Breast epithelium (tissue), 4 donors: ENCODE data around the gene RNF223. TPM values are rescaled to one million over a fixed set of nuclear protein-coding genes. Genes with fewer than 3 reads are reported as not detected.

Source experiments
- DNase-seq, 2 donors: peaks; one replicate each; pipeline ENCODE4 v3.0.0-alpha.2; 2019; ENCODE audit warnings: low spot score in 2 of 2
- H3K27ac ChIP-seq, 2 donors: fragments of 200-600 bp; sonication (generic) in 1 of 2; one replicate each; pipeline ENCODE4 v1.5.1; 2016 to 2019; ENCODE audit warnings: mild to moderate bottlenecking in 1 of 2
- H3K27me3 ChIP-seq, 2 donors: fragments of 200-600 bp; sonication (generic) in 1 of 2; one replicate each; pipeline versions ENCODE4 v1.5.1 to v1.6.0; 2017 to 2019; ENCODE audit warnings: control low read depth in 1 of 2, mild to moderate bottlenecking in 1 of 2
- H3K36me3 ChIP-seq: fragments of 200-600 bp; one replicate; pipeline ENCODE4 v1.5.1; 2019
- H3K4me1 ChIP-seq, 2 donors: fragments of 200-600 bp; sonication (generic); one replicate each; pipeline ENCODE4 v1.5.1; 2016 to 2019; ENCODE audit warnings: control low read depth in 1 of 2
- H3K4me3 ChIP-seq, 3 donors: fragments of 200-600 bp; sonication (generic); 1 replicate in 2 of 3; 2 replicates in 1 of 3; pipeline ENCODE4 v1.5.1; 2016 to 2019; ENCODE audit warnings: mild to moderate bottlenecking in 3 of 3, moderate library complexity in 2 of 3
- H3K9me3 ChIP-seq, 2 donors: fragments of 200-600 bp; sonication (generic) in 1 of 2; one replicate each; pipeline ENCODE4 v1.5.1; 2016 to 2019; ENCODE audit warnings: control low read depth in 1 of 2
- POLR2A ChIP-seq: fragments of 450-650 bp; IDR thresholded peaks from one replicate; pipeline ENCODE4 v1.6.1; 2016; ENCODE audit warnings: antibody characterized with exemption, mild to moderate bottlenecking, moderate library complexity
- POLR2AphosphoS5 ChIP-seq, 3 donors: sonication (generic); formaldehyde crosslinking; IDR thresholded peaks; one replicate each; pipeline ENCODE4 v1.6.1; 2017; ENCODE audit warnings: antibody characterized with exemption in 3 of 3
- intact Hi-C: fragments of 100-400 bp; cut with DNase I; formaldehyde crosslinking; loops from one replicate; pipeline ENCODE4 v1.15.1; 2023; ENCODE audit warnings: low total_unique reads
- total RNA-seq, 3 donors: library from RNA; depleted of rRNA; stranded (reverse); fragments of >200 nt; gene quantifications; one replicate each; pipeline ENCODE4 v1.1.0, GENCODE V29; 2016
- TF ChIP-seq, protein P1 (sequence below), 3 donors: fragments of 450-650 bp; IDR thresholded peaks; one replicate each; pipeline ENCODE4 v1.5.1; 2016 to 2017; ENCODE audit warnings: antibody characterized with exemption in 3 of 3, mild to moderate bottlenecking in 3 of 3, moderate library complexity in 3 of 3

Gene RNF223
- total RNA-seq, 3 donors from 2014 or later: 0.33 to 2.8 TPM; not detected in 1

DNA sequence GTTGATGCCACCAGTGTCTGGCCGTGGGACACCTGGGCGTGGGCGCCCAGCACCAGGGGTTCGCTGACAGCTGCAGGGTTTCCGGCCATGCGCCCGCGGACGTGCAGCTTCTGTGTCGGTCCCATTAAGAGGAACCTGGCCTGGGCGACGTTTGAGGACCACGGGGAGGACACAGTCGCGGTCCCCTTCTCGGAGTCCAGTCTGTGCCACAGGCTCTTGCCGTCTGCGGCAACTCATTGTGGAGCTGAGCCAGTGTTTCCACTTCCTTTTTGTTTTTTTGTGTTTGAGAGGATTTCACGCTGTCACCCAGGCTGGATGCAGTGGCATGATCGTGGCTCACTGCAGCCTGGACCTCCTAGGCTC is 43.3 kb upstream of the RNF223 start:
- H3K36me3 ChIP-seq: no peaks in the 10 kb centered on the region
- H3K27ac ChIP-seq: no peak overlapping the region
- H3K27me3 ChIP-seq: no peaks in the 10 kb centered on the region
- intact Hi-C loops: no loop called here
- no peak overlapping the region for H3K4me3 ChIP-seq
- H3K4me1 ChIP-seq: peaks cover 2 to 5% of the 10 kb centered on the region in 2 donors
- TF ChIP-seq, protein P1, sequence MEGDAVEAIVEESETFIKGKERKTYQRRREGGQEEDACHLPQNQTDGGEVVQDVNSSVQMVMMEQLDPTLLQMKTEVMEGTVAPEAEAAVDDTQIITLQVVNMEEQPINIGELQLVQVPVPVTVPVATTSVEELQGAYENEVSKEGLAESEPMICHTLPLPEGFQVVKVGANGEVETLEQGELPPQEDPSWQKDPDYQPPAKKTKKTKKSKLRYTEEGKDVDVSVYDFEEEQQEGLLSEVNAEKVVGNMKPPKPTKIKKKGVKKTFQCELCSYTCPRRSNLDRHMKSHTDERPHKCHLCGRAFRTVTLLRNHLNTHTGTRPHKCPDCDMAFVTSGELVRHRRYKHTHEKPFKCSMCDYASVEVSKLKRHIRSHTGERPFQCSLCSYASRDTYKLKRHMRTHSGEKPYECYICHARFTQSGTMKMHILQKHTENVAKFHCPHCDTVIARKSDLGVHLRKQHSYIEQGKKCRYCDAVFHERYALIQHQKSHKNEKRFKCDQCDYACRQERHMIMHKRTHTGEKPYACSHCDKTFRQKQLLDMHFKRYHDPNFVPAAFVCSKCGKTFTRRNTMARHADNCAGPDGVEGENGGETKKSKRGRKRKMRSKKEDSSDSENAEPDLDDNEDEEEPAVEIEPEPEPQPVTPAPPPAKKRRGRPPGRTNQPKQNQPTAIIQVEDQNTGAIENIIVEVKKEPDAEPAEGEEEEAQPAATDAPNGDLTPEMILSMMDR (IDR thresholded peaks at IDR 0.05): no peak
- no peak for TF ChIP-seq POLR2A
- TF ChIP-seq POLR2AphosphoS5 (IDR thresholded peaks at IDR 0.05): no peak
- H3K9me3 ChIP-seq: peaks cover 8% of the 10 kb centered on the region in 2 donors
- peak in 1 of 2 donors; percentile 52 for DNase-seq

DNA sequence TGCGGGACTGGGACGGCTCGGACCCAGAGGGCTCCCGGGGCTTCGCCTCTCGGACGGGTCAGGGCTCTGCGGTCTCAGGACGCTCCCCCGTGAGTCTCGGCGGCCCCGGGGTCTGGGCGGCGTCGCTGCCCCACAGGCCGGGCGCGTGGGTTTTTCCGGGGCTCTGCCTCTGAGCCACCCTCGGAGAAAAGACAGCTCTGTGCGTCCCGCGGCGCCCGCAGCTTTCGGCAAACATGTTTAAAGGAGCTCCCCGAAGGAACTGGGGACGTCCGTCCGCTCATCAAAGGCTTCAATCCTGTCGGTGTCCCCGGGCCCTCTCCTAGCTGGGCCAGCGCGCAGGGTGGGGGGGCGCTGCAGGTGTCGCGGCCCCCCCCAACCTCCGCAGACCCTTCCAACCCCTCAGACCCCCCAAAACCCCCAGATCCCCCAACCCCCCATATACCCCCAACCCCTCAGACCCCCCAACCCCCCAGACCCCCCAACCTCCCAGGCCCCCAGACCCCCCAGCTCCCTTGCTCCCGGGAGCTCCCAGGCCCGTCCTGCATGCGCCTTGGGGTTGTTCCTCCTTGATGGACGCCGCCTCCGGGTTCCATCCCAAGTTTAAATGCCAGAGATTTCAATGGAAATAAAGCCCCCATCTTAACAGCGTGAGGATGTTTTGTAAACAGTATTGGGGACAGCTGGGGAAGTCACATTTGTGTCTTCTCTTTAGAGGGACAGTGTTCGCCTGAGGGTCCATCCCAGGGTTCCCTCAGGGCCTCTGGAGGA is 42.8 kb upstream of the RNF223 start:
- TF ChIP-seq, protein P1 (IDR thresholded peaks at IDR 0.05): no peak
- TF ChIP-seq POLR2AphosphoS5 (IDR thresholded peaks at IDR 0.05) (no peak), POLR2A (no peak)

DNA sequence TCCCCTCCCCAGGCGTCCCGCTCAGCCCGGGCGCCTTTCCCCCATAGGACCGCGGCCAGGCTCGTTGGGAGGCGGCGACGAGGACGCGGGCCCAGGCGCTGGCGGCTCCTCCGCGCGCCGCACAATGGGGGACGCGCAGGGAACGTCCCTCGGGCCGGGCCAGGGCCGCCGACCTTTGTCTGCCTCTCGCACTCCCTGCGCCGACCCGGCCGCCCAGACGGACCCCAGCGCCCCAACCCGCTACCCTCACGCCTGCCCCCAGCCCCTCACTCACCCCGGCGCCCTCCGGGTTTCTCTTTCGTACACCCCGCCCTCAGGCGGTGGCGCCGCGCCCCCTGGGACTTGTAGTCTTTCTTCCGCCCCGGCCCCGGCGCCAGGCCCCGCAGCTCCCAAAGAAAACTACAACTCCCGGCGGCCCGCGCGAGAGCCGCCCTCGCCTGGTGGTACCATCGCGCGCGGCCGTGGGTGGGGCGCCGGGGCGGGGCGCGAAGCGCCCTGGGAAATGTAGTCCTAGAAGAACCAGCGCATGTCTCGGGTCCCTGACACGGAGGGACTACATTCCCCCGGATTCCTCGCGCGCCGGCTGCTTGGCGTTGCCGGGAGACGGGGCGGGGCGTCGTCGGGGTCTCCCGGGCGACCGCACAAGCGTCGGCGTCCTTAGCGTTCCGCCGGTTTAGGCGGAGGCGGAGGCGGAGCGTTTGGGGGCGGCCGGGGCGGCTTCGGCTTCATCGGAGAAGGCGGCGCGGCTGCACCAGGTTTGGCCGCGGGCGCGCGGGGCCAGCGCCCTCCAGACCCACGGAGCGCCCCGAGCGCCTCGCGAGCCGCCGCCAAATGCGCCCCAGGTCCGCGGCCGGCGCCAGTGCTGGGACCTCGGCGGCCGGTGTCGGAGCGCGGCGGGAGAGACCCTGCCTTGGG is 41.9 kb upstream of the RNF223 start, which contains the start of gene C1orf159:
Gene C1orf159, minus strand, starts transcription at position 304 of the 915 bp plus-strand sequence. CDS start 24,546 bp downstream, outside the sequence.
- Histone ChIP-seq H3K27me3 (no peaks in the 10 kb centered on the region), H3K4me3 (peak within 1 kb of the TSS; percentile 76 to 99 (median 94)), H3K27ac (peak within 1 kb of the TSS; percentile 87 to 89), H3K36me3 (no peaks in the 10 kb centered on the region), H3K4me1 (peaks cover 0 to 2% of the 10 kb centered on the region in 2 donors), H3K9me3 (peaks cover 8% of the 10 kb centered on the region in 2 donors)
- DNase-seq: peak; percentile 98 to 99
- intact Hi-C loops: no loop called here
- TF ChIP-seq, protein P1 (IDR thresholded peaks at IDR 0.05): peak in 2 of 3 donors; percentile 3 to 26
- TF ChIP-seq POLR2A (no peak), POLR2AphosphoS5 (IDR thresholded peaks at IDR 0.05) (peak in 2 of 3 donors; percentile 53 to 68)

More for the DNA sequence above, 42.8 kb upstream of the RNF223 start:
- Histone ChIP-seq H3K27ac (peak overlapping the region; percentile 87 to 89), H3K9me3 (peaks cover 8% of the 10 kb centered on the region in 2 donors), H3K4me1 (peaks cover under 1 to 2% of the 10 kb centered on the region in 2 donors), H3K4me3 (peak overlapping the region; percentile 76 to 99 (median 94)), H3K36me3 (no peaks in the 10 kb centered on the region), H3K27me3 (no peaks in the 10 kb centered on the region)
- DNase-seq: peak in 1 of 2 donors; percentile 52
- intact Hi-C loops: no loop called here

DNA sequence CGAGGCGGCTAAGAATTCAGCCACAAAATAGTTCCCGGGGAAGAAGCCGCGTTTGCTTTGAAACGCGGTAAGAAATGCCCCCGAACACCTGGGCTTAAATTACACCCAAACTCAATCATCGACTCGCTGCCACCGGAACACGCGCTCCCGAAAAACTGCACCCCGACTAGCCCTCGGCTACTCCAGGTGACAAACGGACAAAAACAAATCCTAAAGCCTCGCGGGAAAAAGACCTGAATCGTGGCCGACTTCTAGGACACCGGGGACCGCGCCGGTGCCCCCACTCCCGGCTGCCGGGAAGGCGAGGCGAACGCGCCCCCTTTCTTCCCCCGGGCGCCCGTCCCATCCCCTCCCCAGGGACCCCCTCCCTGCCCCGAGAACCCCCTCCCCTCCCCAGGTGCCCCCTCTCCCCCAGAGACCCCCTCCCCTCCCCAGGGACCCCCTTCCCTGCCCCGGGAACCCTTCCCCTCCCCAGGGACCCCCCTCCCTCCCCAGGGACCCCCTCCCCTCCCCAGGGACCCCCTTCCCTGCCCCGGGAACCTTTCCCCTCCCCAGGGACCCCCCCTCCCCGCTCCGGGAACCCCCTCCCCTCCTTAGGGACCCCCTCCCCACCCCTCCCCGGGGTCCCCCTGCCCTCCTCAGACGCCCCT is 41.2 kb upstream of the RNF223 start:
- Histone ChIP-seq H3K9me3 (peaks cover 8% of the 10 kb centered on the region in 2 donors), H3K4me3 (peak overlapping the region; percentile 76 to 99 (median 94)), H3K27ac (peak overlapping the region; percentile 87 to 89), H3K36me3 (no peaks in the 10 kb centered on the region), H3K4me1 (peaks cover 0 to 2% of the 10 kb centered on the region in 2 donors), H3K27me3 (no peaks in the 10 kb centered on the region)
- peak in 1 of 2 donors; percentile 45 for DNase-seq
- intact Hi-C loops: no loop called here
- TF ChIP-seq POLR2AphosphoS5 (IDR thresholded peaks at IDR 0.05): no peak
- TF ChIP-seq POLR2A: no peak
- TF ChIP-seq, protein P1 (IDR thresholded peaks at IDR 0.05): no peak
